ENCODE measurements around the gene HIGD1A. TPM values are rescaled to one million over a fixed set of nuclear protein-coding genes. Genes with fewer than 3 reads are reported as not detected.

Gene HIGD1A
- total and polyA plus RNA-seq, 9 of the 15 experiments (the other 6 are each of a cell fraction or from before 2014, with no cell fraction given) = 165 to 1,185 (median 333) TPM

DNA sequence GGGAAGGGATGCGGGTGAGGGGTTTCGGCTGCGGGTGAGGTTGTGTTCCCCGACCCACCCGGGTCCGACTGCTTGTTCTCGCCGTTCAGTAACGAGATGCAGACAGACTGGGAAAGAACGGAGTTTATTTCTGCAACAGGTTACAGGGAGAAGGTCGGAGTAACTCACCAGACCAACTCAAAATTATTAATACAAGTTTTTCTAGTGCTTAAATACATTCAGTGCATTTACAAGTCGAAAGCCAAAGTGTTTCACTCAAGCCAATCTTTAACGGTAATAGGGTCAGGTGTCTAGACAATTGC, 492 bp upstream of the HIGD1A start:
- no peaks in the 10 kb centered on the region for H3K27me3 ChIP-seq (ENCODE audit: control insufficient read depth in 2 of 2, insufficient read depth in 2 of 2, low read length in 2 of 2)
- no peaks in the 10 kb centered on the region for H3K9me3 ChIP-seq (replicated peaks; ENCODE audit: control insufficient read depth, insufficient read depth, low read depth, low read length)
- peak; percentile 17; the same call in 2 of the 3 replicates for ATAC-seq
- 2% methylated on average over 13 of the region's 13 CpGs for WGBS (ENCODE audit: insufficient coverage, low coverage, missing lambda C conversion rate)
- BruUV-seq (replicated peaks) = TSS peak; percentile 92
- no peak for FAIRE-seq
- H3K9ac ChIP-seq (ENCODE audit: insufficient read depth in 1 of 2, low read depth in 2 of 2, low read length in 2 of 2) = peak overlapping the region; percentile 90 to 99
- peaks cover 16 to 26% of the 10 kb centered on the region in 2 experiments; a peak in 4 of 5 replicates for H3K4me1 ChIP-seq (replicated peaks in 1 of 2; ENCODE audit: control insufficient read depth in 2 of 2, insufficient read depth in 2 of 2, low read length in 2 of 2)
- no peaks in the 10 kb centered on the region for H3K9me1 ChIP-seq (ENCODE audit: control insufficient read depth, insufficient read depth, low read length)
- in situ Hi-C loops (cut with MboI) = no loop called here
- peaks cover 46% of the 10 kb centered on the region for H3K79me2 ChIP-seq (ENCODE audit: control insufficient read depth, insufficient read depth, low read length)
- POLR2A ChIA-PET = interaction anchor here (0.8 to 3.0 kb wide), 7 partner anchors 9 to 69 kb away, joined by 3 to 19 read pairs (median 4); no protein-coding TSS in a partner anchor
- intact Hi-C loops (cut with micrococcal nuclease) = no loop called here
- no peaks in the 10 kb centered on the region for H4K20me1 ChIP-seq (replicated peaks; ENCODE audit: control insufficient read depth, insufficient read depth, low read length)
- H3K36me3 ChIP-seq (ENCODE audit: control insufficient read depth, insufficient read depth, low read length) = peaks cover 22% of the 10 kb centered on the region; the same call in 2 of the 3 replicates
- H2AFZ ChIP-seq (ENCODE audit: low read depth, low read length) = peak overlapping the region; percentile 95
- H3K27ac ChIP-seq (ENCODE audit: extremely low read depth, low read depth, low read length) = peak overlapping the region; percentile 83
- H3K4me3 ChIP-seq = peak overlapping the region; percentile 75
- peak overlapping the region; percentile 88 for H3K4me2 ChIP-seq (ENCODE audit: insufficient read depth, low read length)
- CTCF ChIA-PET (ENCODE audit: low intra/inter-chr PET ratio) = no interaction called here
- no peak for DNase-seq (ENCODE audit: extremely low read depth in 1 of 4, low spot score in 3 of 4)
- TF ChIP-seq, protein P1, sequence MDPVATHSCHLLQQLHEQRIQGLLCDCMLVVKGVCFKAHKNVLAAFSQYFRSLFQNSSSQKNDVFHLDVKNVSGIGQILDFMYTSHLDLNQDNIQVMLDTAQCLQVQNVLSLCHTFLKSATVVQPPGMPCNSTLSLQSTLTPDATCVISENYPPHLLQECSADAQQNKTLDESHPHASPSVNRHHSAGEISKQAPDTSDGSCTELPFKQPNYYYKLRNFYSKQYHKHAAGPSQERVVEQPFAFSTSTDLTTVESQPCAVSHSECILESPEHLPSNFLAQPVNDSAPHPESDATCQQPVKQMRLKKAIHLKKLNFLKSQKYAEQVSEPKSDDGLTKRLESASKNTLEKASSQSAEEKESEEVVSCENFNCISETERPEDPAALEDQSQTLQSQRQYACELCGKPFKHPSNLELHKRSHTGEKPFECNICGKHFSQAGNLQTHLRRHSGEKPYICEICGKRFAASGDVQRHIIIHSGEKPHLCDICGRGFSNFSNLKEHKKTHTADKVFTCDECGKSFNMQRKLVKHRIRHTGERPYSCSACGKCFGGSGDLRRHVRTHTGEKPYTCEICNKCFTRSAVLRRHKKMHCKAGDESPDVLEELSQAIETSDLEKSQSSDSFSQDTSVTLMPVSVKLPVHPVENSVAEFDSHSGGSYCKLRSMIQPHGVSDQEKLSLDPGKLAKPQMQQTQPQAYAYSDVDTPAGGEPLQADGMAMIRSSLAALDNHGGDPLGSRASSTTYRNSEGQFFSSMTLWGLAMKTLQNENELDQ (CRISPR knock-in tag; IDR thresholded peaks at IDR 0.05; ENCODE audit: borderline replicate concordance) = no peak
- TF ChIP-seq ZNF551 (CRISPR knock-in tag; IDR thresholded peaks at IDR 0.05) = no peak
- TF ChIP-seq, protein P2, sequence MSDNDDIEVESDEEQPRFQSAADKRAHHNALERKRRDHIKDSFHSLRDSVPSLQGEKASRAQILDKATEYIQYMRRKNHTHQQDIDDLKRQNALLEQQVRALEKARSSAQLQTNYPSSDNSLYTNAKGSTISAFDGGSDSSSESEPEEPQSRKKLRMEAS (CRISPR knock-in tag; IDR thresholded peaks at IDR 0.05) = no peak
- no peak for TF ChIP-seq ERF (CRISPR knock-in tag; IDR thresholded peaks at IDR 0.05)
- TF ChIP-seq MTA1 (IDR thresholded peaks at IDR 0.05; ENCODE audit: borderline replicate concordance) = no peak
- TF ChIP-seq ZBTB8A (IDR thresholded peaks at IDR 0.05; ENCODE audit: partially characterized antibody) = no peak
- no peak for TF ChIP-seq LEF1 (IDR thresholded peaks at IDR 0.05)
- TF ChIP-seq, protein P3, sequence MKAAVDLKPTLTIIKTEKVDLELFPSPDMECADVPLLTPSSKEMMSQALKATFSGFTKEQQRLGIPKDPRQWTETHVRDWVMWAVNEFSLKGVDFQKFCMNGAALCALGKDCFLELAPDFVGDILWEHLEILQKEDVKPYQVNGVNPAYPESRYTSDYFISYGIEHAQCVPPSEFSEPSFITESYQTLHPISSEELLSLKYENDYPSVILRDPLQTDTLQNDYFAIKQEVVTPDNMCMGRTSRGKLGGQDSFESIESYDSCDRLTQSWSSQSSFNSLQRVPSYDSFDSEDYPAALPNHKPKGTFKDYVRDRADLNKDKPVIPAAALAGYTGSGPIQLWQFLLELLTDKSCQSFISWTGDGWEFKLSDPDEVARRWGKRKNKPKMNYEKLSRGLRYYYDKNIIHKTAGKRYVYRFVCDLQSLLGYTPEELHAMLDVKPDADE (conservative IDR thresholded peaks at IDR 0.05; ENCODE audit: control insufficient read depth, low read depth, low read length) = 0 out of 2 replicates have a peak, but pooled peaks have one; percentile 2
- TF ChIP-seq HIVEP1 (CRISPR knock-in tag; IDR thresholded peaks at IDR 0.05) = no peak
- 0 out of 2 replicates have a peak, but pooled peaks have one; percentile 40 for TF ChIP-seq GTF2E2 (tag; IDR thresholded peaks at IDR 0.05)
- TF ChIP-seq, protein P4, sequence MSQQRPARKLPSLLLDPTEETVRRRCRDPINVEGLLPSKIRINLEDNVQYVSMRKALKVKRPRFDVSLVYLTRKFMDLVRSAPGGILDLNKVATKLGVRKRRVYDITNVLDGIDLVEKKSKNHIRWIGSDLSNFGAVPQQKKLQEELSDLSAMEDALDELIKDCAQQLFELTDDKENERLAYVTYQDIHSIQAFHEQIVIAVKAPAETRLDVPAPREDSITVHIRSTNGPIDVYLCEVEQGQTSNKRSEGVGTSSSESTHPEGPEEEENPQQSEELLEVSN (IDR thresholded peaks at IDR 0.05; ENCODE audit: borderline replicate concordance in 1 of 2, extremely low read depth in 1 of 2, insufficient read depth in 1 of 2, insufficient read length in 1 of 2, low read depth in 1 of 2, low read length in 1 of 2, poor library complexity in 1 of 2, severe bottlenecking in 1 of 2) = no peak
- no peak for TF ChIP-seq ZKSCAN8 (CRISPR knock-in tag; IDR thresholded peaks at IDR 0.05)
- no peak for TF ChIP-seq FOXM1 (IDR thresholded peaks at IDR 0.05; ENCODE audit: low read depth)
- TF ChIP-seq FOXM1 (CRISPR knock-in tag; IDR thresholded peaks at IDR 0.05; ENCODE audit: low read depth) = 0 out of 2 replicates have a peak, but pooled peaks have one; percentile 61
- 0 out of 2 replicates have a peak, but pooled peaks have one; percentile 1 for TF ChIP-seq TGIF2 (CRISPR knock-in tag; IDR thresholded peaks at IDR 0.05)
- no peak for TF ChIP-seq TAF7 (tag; IDR thresholded peaks at IDR 0.05)
- TF ChIP-seq, protein P5, sequence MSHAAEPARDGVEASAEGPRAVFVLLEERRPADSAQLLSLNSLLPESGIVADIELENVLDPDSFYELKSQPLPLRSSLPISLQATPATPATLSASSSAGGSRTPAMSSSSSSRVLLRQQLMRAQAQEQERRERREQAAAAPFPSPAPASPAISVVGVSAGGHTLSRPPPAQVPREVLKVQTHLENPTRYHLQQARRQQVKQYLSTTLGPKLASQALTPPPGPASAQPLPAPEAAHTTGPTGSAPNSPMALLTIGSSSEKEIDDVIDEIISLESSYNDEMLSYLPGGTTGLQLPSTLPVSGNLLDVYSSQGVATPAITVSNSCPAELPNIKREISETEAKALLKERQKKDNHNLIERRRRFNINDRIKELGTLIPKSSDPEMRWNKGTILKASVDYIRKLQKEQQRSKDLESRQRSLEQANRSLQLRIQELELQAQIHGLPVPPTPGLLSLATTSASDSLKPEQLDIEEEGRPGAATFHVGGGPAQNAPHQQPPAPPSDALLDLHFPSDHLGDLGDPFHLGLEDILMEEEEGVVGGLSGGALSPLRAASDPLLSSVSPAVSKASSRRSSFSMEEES (CRISPR knock-in tag; IDR thresholded peaks at IDR 0.05) = no peak; the same call in 1 of the 2 replicates
